Nephron progenitor cell (in vitro differentiated cells): ENCODE data around the gene NBEA.

Experiments used
- DNase-seq: peaks from one replicate; pipeline ENCODE4 v3.0.0; 2021
- H3K27ac Mint-ChIP-seq: 2 replicates; pipeline ENCODE4 v1.8.0; 2021; ENCODE audit warnings: mild to moderate bottlenecking, moderate library complexity, mixed read lengths
- H3K27me3 Mint-ChIP-seq: 2 replicates; pipeline ENCODE4 v1.8.0; 2021; ENCODE audit warnings: mild to moderate bottlenecking, low read depth, mixed read lengths; ENCODE audit not compliant: poor library complexity
- H3K36me3 Mint-ChIP-seq: 2 replicates; pipeline ENCODE4 v1.8.0; 2021; ENCODE audit warnings: low read depth, mixed read lengths
- H3K4me1 Mint-ChIP-seq: 2 replicates; pipeline ENCODE4 v1.8.0; 2021; ENCODE audit warnings: mixed read lengths
- H3K4me3 Mint-ChIP-seq: 2 replicates; pipeline ENCODE4 v1.8.0; 2021; ENCODE audit warnings: mild to moderate bottlenecking, moderate library complexity, mixed read lengths
- H3K9me3 Mint-ChIP-seq: 2 replicates; pipeline ENCODE4 v1.8.0; 2021; ENCODE audit warnings: mild to moderate bottlenecking, moderate library complexity, mixed read lengths
- CTCF ChIP-seq: fragments of 200-600 bp; sonication (generic); IDR thresholded peaks from 2 replicates; pipeline ENCODE4 v1.5.0; 2021; ENCODE audit warnings: antibody characterized with exemption

Gene NBEA

GRCh38 chr13:34943436-34944273 lies 1.6 kb downstream of the NBEA start:
- no peak for DNase-seq
- Mint-ChIP-seq H3K36me3 (no peaks in the 10 kb centered on the region), H3K27ac (no peak overlapping the region), H3K4me1 (peaks cover 29% of the 10 kb centered on the region), H3K9me3 (no peaks in the 10 kb centered on the region), H3K4me3 (peak overlapping the region; percentile 88), H3K27me3 (peaks cover 42% of the 10 kb centered on the region)
- TF ChIP-seq CTCF, result no peak

GRCh38 chr13:34944274-34944634 lies 2.2 kb downstream of the NBEA start:
- no peaks in the 10 kb centered on the region for H3K9me3 Mint-ChIP-seq
- TF ChIP-seq CTCF, result no peak

GRCh38 chr13:34944751-34945150 lies 2.7 kb downstream of the NBEA start:
- no peak for TF ChIP-seq CTCF
- Mint-ChIP-seq H3K4me1 (peaks cover 29% of the 10 kb centered on the region), H3K27ac (no peak overlapping the region), H3K9me3 (no peaks in the 10 kb centered on the region), H3K36me3 (no peaks in the 10 kb centered on the region), H3K4me3 (peak overlapping the region; percentile 88), H3K27me3 (peaks cover 38% of the 10 kb centered on the region)
- no peak for DNase-seq

More at GRCh38 chr13:34944274-34944634, 2.2 kb downstream of the NBEA start:
- DNase-seq, result no peak
- Mint-ChIP-seq H3K36me3 (no peaks in the 10 kb centered on the region), H3K4me3 (peak overlapping the region; percentile 88), H3K27me3 (peaks cover 38% of the 10 kb centered on the region), H3K4me1 (peaks cover 29% of the 10 kb centered on the region), H3K27ac (no peak overlapping the region)

GRCh38 chr13:34951528-34951927 lies 9.5 kb downstream of the NBEA start:
- H3K27ac Mint-ChIP-seq, result no peak overlapping the region
- no peaks in the 10 kb centered on the region for H3K27me3 Mint-ChIP-seq
- TF ChIP-seq CTCF, result no peak
- no peak overlapping the region for H3K4me3 Mint-ChIP-seq
- H3K36me3 Mint-ChIP-seq, result peaks cover 27% of the 10 kb centered on the region
- no peaks in the 10 kb centered on the region for H3K4me1 Mint-ChIP-seq
- peaks cover 31% of the 10 kb centered on the region for H3K9me3 Mint-ChIP-seq
- no peak for DNase-seq

- no peak overlapping the region for H3K27ac Mint-ChIP-seq
Measured at GRCh38 chr13:34959489-34959888, 17.4 kb downstream of the NBEA start.

More at GRCh38 chr13:34959489-34959888, 17.4 kb downstream of the NBEA start:
- Mint-ChIP-seq H3K27me3 (no peaks in the 10 kb centered on the region), H3K36me3 (peaks cover 10% of the 10 kb centered on the region), H3K4me1 (no peaks in the 10 kb centered on the region), H3K9me3 (peaks cover 15% of the 10 kb centered on the region), H3K4me3 (no peak overlapping the region)
- TF ChIP-seq CTCF, result no peak
- DNase-seq, result no peak
